Sigmoid colon (tissue), 7 donors: ENCODE measurements around the gene NHEJ1. TPM values are rescaled to one million over a fixed set of nuclear protein-coding genes. Genes with fewer than 3 reads are reported as not detected.
A peak's percentile ranks its signal among the peaks of the same experiment; 100 is the strongest.

ENCODE experiments used
- DNase-seq: peaks from one replicate; pipeline ENCODE4 v3.0.0-alpha.2; 2019
- H3K27ac ChIP-seq, 4 donors: fragments of 200-600 bp; sonication (generic); one replicate each; pipeline ENCODE4 v1.5.1; 2016 to 2019; ENCODE audit warnings: mild to moderate bottlenecking in 1 of 4
- H3K27me3 ChIP-seq, 3 donors: fragments of 200-600 bp; sonication (generic); one replicate each; pipeline ENCODE4 v1.5.1; 2019; ENCODE audit warnings: mild to moderate bottlenecking in 1 of 3
- H3K36me3 ChIP-seq, 4 donors: fragments of 200-600 bp; sonication (generic); one replicate each; pipeline ENCODE4 v1.5.1; 2016 to 2019
- H3K4me1 ChIP-seq, 4 donors: fragments of 200-600 bp; sonication (generic); one replicate each; pipeline ENCODE4 v1.5.1; 2017 to 2019
- H3K4me3 ChIP-seq, 4 donors: fragments of 200-600 bp; sonication (generic); one replicate each; pipeline ENCODE4 v1.5.1; 2017 to 2019; ENCODE audit warnings: mild to moderate bottlenecking in 2 of 4, moderate library complexity in 1 of 4
- H3K9me3 ChIP-seq, 4 donors: fragments of 200-600 bp in 3 of 4; sonication (generic) in 3 of 4; one replicate each; pipeline versions ENCODE4 v1.5.1 to v1.6.1; 2013 to 2019
- EP300 ChIP-seq, 4 donors: sonication (generic); formaldehyde crosslinking; IDR thresholded peaks; one replicate each; pipeline ENCODE4 v1.6.1; 2017; ENCODE audit warnings: antibody characterized with exemption in 4 of 4
- POLR2A ChIP-seq, 2 donors: fragments of 450-650 bp; IDR thresholded peaks; one replicate each; pipeline ENCODE4 v1.6.1; 2016; ENCODE audit warnings: antibody characterized with exemption in 2 of 2, mild to moderate bottlenecking in 2 of 2, moderate library complexity in 2 of 2
- POLR2AphosphoS5 ChIP-seq, 4 donors: sonication (generic); formaldehyde crosslinking; IDR thresholded peaks; one replicate each; pipeline ENCODE4 v1.6.1; 2017; ENCODE audit warnings: antibody characterized with exemption in 4 of 4
- WGBS, 2 donors: extraction: QIAGEN DNeasy Blood & Tissue Kit; methylation state at CpG; one replicate each; pipeline ENCODE4 v1.1.7; 2013; 5-methylcytosine and 5-hydroxymethylcytosine counted together
- intact Hi-C: fragments of 100-400 bp; cut with DNase I; formaldehyde crosslinking; loops from one replicate; pipeline ENCODE4 v1.15.1; 2023
- polyA plus RNA-seq, 3 donors: library from polyadenylated mRNA; stranded (reverse); fragments of 200-250 nt; gene quantifications; one replicate each; pipeline ENCODE4 v1.2.3, GENCODE V29; 2013
- total RNA-seq, 4 donors: library from RNA; depleted of rRNA; stranded (reverse); fragments of >200 nt; gene quantifications; one replicate each; pipeline ENCODE4 v1.1.0, GENCODE V29; 2016
- TF ChIP-seq, protein P1 (sequence below), 4 experiments: fragments of 450-650 bp in 3 of 4; fragments of 200-600 bp in 1 of 4; IDR thresholded peaks; one replicate each; pipeline ENCODE4 v1.5.1; 2016 to 2019; ENCODE audit warnings: antibody characterized with exemption in 4 of 4, mild to moderate bottlenecking in 3 of 4, moderate library complexity in 2 of 4
- donor health status: healthy with polysubstance abuse.
- donor health status: Bipolar disorder and iron deficiency.
- donor health status: healthy.

The NHEJ1 gene
- total and polyA plus RNA-seq, 7 donors, result 15.1 to 60.1 (median 22.5) TPM

DNA sequence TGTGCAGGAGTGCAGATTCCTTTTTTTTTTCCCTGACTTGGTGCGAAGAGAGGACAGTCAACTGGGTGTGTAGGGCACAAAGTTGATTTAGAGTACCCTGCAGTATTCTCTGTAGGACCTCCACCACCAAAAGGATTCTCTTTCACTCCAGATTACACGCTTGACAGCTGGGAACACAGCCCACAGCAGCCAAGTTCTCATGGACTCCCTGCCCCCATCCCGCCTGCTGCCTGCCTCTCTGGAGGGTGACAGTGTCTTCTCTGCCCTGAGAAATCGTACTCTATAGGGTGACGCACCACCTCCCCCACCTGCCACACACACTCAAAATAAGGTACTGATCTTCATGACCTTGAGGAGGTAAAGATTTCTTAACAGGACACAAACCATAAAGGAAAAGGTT, 73.3 kb downstream of the NHEJ1 start:
- intact Hi-C loops, result no loop called here
- Histone ChIP-seq H3K27ac (no peak overlapping the region), H3K36me3 (no peaks in the 10 kb centered on the region), H3K9me3 (no peaks in the 10 kb centered on the region), H3K4me3 (no peak overlapping the region), H3K4me1 (no peaks in the 10 kb centered on the region), H3K27me3 (no peaks in the 10 kb centered on the region)
- WGBS, 2 donors, result 90 to 91% methylated on average over 5 of the region's 5 CpGs
- TF ChIP-seq EP300 (IDR thresholded peaks at IDR 0.05), result no peak
- TF ChIP-seq, protein P1, sequence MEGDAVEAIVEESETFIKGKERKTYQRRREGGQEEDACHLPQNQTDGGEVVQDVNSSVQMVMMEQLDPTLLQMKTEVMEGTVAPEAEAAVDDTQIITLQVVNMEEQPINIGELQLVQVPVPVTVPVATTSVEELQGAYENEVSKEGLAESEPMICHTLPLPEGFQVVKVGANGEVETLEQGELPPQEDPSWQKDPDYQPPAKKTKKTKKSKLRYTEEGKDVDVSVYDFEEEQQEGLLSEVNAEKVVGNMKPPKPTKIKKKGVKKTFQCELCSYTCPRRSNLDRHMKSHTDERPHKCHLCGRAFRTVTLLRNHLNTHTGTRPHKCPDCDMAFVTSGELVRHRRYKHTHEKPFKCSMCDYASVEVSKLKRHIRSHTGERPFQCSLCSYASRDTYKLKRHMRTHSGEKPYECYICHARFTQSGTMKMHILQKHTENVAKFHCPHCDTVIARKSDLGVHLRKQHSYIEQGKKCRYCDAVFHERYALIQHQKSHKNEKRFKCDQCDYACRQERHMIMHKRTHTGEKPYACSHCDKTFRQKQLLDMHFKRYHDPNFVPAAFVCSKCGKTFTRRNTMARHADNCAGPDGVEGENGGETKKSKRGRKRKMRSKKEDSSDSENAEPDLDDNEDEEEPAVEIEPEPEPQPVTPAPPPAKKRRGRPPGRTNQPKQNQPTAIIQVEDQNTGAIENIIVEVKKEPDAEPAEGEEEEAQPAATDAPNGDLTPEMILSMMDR (IDR thresholded peaks at IDR 0.05), result no peak
- DNase-seq, result no peak

DNA sequence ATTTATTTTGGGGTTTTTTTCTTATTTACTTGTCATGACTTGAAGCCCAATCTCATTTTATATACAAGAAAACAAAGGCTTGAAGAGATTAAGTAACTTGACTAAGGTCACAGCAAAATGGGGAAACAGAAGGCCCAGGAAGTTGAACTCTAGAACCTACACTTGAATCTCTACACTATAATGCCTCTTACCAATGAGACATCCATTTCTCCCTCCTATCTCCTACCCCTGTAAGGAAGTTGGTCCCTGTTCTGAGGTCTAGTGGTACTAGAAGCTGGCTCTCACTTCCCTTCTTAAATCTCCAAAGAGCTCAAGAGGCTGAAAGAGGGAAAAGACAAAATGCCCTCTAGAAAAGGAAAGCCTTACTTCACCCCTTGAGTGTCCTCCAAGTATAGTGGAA, 74.4 kb downstream of the NHEJ1 start:
- Histone ChIP-seq H3K36me3 (no peaks in the 10 kb centered on the region), H3K27ac (no peak overlapping the region), H3K4me1 (no peaks in the 10 kb centered on the region), H3K9me3 (no peaks in the 10 kb centered on the region), H3K4me3 (no peak overlapping the region), H3K27me3 (no peaks in the 10 kb centered on the region)
- intact Hi-C loops, result no loop called here
- no peak for DNase-seq
- TF ChIP-seq EP300 (IDR thresholded peaks at IDR 0.05) (no peak), POLR2AphosphoS5 (IDR thresholded peaks at IDR 0.05) (no peak), POLR2A (IDR thresholded peaks at IDR 0.05) (no peak)
- TF ChIP-seq, protein P1 (IDR thresholded peaks at IDR 0.05), result no peak

DNA sequence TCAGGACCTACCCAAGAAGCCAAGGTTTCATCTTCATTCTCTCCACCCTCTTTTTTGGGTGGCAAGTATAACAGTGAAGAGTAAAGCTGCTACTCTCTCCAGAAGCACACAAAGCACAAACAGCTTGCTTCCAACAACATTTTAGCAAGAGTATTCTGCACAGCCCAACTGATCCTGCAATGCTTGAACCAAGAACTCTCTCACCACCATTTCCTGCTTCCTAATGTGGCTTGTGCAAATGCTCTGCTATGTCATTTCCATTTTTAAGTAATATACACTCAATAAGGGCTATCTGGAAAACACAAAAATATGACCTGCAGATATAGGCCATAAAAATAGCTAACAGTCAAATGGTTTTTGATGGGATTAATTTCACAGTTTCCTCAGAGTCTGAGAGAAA, 75.8 kb downstream of the NHEJ1 start:
- Histone ChIP-seq H3K4me1 (no peaks in the 10 kb centered on the region), H3K27ac (no peak overlapping the region), H3K4me3 (no peak overlapping the region), H3K36me3 (no peaks in the 10 kb centered on the region), H3K9me3 (no peaks in the 10 kb centered on the region), H3K27me3 (no peaks in the 10 kb centered on the region)
- TF ChIP-seq, protein P1 (IDR thresholded peaks at IDR 0.05), result no peak
- TF ChIP-seq POLR2A (IDR thresholded peaks at IDR 0.05) (no peak), POLR2AphosphoS5 (IDR thresholded peaks at IDR 0.05) (no peak), EP300 (IDR thresholded peaks at IDR 0.05) (no peak)
- DNase-seq, result no peak
- intact Hi-C loops, result no loop called here

DNA sequence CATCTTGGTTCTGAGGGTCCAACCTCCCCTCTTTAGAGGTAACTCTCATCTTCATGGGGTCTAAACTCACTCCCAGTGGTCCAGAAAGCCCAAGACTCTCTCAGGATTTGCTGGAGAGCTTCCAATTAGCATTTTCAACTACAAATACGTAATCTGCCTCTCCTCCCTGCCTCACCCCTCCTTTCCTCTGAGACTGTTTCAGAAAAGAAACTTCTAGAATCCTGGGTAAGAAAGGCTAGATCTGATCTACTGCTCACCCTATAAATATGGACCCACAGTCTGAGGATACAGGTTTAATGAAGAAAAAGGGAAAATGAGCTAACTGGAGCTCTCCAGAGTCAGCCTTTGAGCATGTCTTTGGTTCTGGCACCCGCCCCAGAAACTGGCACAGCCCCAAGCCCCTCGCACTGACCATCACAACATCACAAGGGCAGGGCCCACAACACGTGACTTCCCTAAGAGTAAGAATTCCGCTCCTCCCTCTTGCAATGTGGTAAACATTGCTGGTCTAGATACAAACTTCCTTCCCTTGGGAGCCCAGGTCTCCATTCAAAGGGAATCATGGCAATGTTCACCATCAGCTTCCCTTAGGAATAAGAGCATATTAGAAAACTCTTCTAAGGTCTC, 78.2 kb downstream of the NHEJ1 start:
- WGBS, 2 donors, result 13 to 64% methylated on average over 5 of the region's 5 CpGs

More for the DNA sequence above, 78.2 kb downstream of the NHEJ1 start:
- TF ChIP-seq POLR2A (IDR thresholded peaks at IDR 0.05), result no peak
- no peak for TF ChIP-seq POLR2AphosphoS5 (IDR thresholded peaks at IDR 0.05)
- TF ChIP-seq, protein P1 (IDR thresholded peaks at IDR 0.05), result no peak
- TF ChIP-seq EP300 (IDR thresholded peaks at IDR 0.05), result no peak
- intact Hi-C loops, result no loop called here
- Histone ChIP-seq H3K36me3 (peaks cover 0 to 8% (median 3%) of the 10 kb centered on the region in 4 donors), H3K27me3 (no peaks in the 10 kb centered on the region), H3K9me3 (no peaks in the 10 kb centered on the region), H3K4me3 (no peak overlapping the region), H3K27ac (peak overlapping the region in 1 of 4 donors; percentile 5), H3K4me1 (no peaks in the 10 kb centered on the region)
- DNase-seq, result no peak
